Ascending aorta (tissue), 2 donors: ENCODE data around the gene MICU1. TPM values are rescaled to one million over a fixed set of nuclear protein-coding genes. Genes with fewer than 3 reads are reported as not detected.
"Not testable (repeated sequence)": the region's sequence is repeated elsewhere in the genome, so short reads cannot be mapped to it uniquely, and the experiment has no call there.

Experiments used
- DNase-seq, 2 donors: peaks; one replicate each; pipeline ENCODE4 v3.0.0-alpha.2; 2019; ENCODE audit warnings: low spot score in 2 of 2
- H3K27ac ChIP-seq, 2 donors: fragments of 200-600 bp; sonication (generic); one replicate each; pipeline ENCODE4 v1.5.1; 2016 to 2017; ENCODE audit warnings: mild to moderate bottlenecking in 1 of 2
- H3K27me3 ChIP-seq: fragments of 200-600 bp; sonication (generic); one replicate; pipeline ENCODE4 v1.5.1; 2017
- H3K36me3 ChIP-seq, 2 donors: fragments of 200-600 bp; sonication (generic); one replicate each; pipeline ENCODE4 v1.5.1; 2016
- H3K4me1 ChIP-seq, 2 donors: fragments of 200-600 bp; sonication (generic); one replicate each; pipeline ENCODE4 v1.5.1; 2016 to 2017; ENCODE audit warnings: mild to moderate bottlenecking in 1 of 2
- H3K4me3 ChIP-seq, 2 donors: fragments of 200-600 bp; sonication (generic); one replicate each; pipeline ENCODE4 v1.5.1; 2016 to 2017; ENCODE audit warnings: mild to moderate bottlenecking in 1 of 2
- H3K9me3 ChIP-seq, 2 donors: fragments of 200-600 bp; sonication (generic); one replicate each; pipeline ENCODE4 v1.5.1; 2016
- intact Hi-C: fragments of 100-400 bp; cut with DNase I; formaldehyde crosslinking; loops from one replicate; pipeline ENCODE4 v1.15.1; 2023
- total RNA-seq: library from RNA; depleted of rRNA; stranded (reverse); fragments of >200 nt; gene quantifications from one replicate; pipeline ENCODE4 v1.1.0, GENCODE V29; 2016
- TF ChIP-seq, protein P1 (sequence below), 3 experiments: fragments of 200-600 bp in 2 of 3; fragments of 450-650 bp in 1 of 3; sonication (generic) in 2 of 3; IDR thresholded peaks; one replicate each; pipeline ENCODE4 v1.5.1; 2016 to 2019; ENCODE audit warnings: antibody characterized with exemption in 3 of 3, mild to moderate bottlenecking in 1 of 3, moderate library complexity in 1 of 3

The MICU1 gene
- total RNA-seq, 1 donor from 2014 or later, result 18.9 TPM

DNA sequence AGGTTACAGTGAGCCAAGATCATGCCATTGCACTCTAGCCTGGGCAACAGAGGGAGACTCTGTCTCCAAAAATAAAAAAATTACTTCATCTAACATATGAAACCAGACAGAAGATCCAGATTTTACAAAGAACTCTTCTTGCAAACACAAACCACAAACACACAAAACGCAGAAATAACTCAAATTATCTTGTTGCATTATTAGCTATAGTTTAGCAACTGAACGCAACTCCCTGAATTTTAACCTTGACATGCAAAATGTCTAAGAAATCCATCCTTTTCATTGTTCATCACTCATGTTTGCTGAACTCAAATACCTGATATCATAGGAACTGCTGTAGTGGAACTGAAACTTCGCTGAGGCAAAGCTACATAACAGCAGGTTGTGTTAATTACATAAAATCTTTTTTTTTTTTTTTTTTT lies 64.1 kb downstream of the MICU1 start:
- DNase-seq, result no peak
- TF ChIP-seq, protein P1, sequence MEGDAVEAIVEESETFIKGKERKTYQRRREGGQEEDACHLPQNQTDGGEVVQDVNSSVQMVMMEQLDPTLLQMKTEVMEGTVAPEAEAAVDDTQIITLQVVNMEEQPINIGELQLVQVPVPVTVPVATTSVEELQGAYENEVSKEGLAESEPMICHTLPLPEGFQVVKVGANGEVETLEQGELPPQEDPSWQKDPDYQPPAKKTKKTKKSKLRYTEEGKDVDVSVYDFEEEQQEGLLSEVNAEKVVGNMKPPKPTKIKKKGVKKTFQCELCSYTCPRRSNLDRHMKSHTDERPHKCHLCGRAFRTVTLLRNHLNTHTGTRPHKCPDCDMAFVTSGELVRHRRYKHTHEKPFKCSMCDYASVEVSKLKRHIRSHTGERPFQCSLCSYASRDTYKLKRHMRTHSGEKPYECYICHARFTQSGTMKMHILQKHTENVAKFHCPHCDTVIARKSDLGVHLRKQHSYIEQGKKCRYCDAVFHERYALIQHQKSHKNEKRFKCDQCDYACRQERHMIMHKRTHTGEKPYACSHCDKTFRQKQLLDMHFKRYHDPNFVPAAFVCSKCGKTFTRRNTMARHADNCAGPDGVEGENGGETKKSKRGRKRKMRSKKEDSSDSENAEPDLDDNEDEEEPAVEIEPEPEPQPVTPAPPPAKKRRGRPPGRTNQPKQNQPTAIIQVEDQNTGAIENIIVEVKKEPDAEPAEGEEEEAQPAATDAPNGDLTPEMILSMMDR (IDR thresholded peaks at IDR 0.05), result no peak
- Histone ChIP-seq H3K9me3 (no peaks in the 10 kb centered on the region), H3K27ac (no peak overlapping the region), H3K4me3 (no peak overlapping the region), H3K4me1 (no peaks in the 10 kb centered on the region), H3K36me3 (peaks cover 17 to 41% of the 10 kb centered on the region in 2 donors), H3K27me3 (no peaks in the 10 kb centered on the region)
- intact Hi-C loops, result no loop called here

DNA sequence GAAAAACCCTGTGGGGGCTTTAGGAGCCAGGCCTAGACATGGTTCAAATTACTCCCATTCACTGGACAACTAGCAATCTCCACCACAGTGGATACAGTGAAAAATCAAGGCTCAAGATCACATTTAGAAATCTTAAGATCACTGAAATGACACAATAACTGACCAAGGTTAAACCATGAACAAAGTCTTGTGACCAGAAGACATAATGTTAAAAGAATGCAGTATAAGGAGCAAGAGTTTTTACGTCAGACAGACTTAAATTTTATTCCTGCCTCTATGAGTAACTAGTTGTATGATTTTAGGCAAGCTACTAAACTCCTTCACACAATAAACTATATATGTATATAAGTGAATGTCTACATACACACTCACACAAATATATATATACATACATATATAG lies 68.5 kb downstream of the MICU1 start:
- Histone ChIP-seq H3K36me3 (peaks cover 13 to 28% of the 10 kb centered on the region in 2 donors), H3K4me1 (no peaks in the 10 kb centered on the region), H3K4me3 (no peak overlapping the region), H3K27me3 (no peaks in the 10 kb centered on the region), H3K27ac (no peak overlapping the region), H3K9me3 (no peaks in the 10 kb centered on the region)
- intact Hi-C loops, result no loop called here
- no peak for DNase-seq
- TF ChIP-seq, protein P1 (IDR thresholded peaks at IDR 0.05), result no peak

DNA sequence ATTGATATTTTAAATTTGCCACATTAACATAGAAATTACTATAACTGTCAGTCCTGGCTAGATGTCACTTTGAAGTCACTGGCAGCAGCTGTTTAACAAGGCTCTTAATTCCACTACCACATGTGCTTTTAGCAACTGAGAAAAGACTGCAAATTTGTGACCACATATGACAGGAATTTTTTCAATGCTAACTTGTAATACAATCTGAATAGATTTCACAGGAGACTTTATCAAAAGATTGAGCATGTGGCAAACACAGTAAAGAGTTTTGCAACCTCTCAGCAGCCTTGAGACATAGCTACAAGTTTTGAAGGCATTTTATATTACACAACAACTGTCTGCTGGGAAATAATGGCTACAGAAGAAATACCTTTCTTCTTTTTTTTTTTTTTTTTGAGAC lies 73.0 kb downstream of the MICU1 start:
- Histone ChIP-seq H3K4me3 (no peak overlapping the region), H3K4me1 (no peaks in the 10 kb centered on the region), H3K27ac (no peak overlapping the region), H3K36me3 (peaks cover 0 to 32% of the 10 kb centered on the region in 2 donors), H3K27me3 (no peaks in the 10 kb centered on the region), H3K9me3 (no peaks in the 10 kb centered on the region)
- intact Hi-C loops, result no loop called here
- no peak for DNase-seq
- TF ChIP-seq, protein P1 (IDR thresholded peaks at IDR 0.05), result no peak

DNA sequence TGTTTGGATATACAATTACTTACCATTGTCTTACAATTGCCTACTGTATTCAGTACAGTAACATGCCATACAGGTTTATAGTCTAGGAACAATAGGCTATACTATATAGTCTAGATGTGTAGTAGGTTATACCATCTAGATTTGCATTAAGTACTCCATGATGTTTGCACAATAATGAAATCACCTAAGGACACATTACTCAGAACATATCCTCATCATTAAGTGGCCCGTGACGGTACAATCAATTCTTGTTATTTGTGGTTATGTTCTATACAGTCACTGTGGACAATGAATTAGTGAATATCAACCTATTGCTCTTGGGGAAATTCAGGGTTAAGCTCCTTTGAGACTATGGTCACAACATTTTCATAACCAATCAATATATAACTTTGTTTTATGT lies 75.6 kb downstream of the MICU1 start:
- no peaks in the 10 kb centered on the region for H3K4me1 ChIP-seq
- no peak overlapping the region for H3K27ac ChIP-seq
- no peak for DNase-seq
- no peaks in the 10 kb centered on the region for H3K27me3 ChIP-seq
- intact Hi-C loops, result no loop called here
- TF ChIP-seq, protein P1 (IDR thresholded peaks at IDR 0.05), result no peak
- H3K36me3 ChIP-seq, result peaks cover 5 to 36% of the 10 kb centered on the region in 2 donors
- H3K9me3 ChIP-seq, result no peaks in the 10 kb centered on the region
- H3K4me3 ChIP-seq, result no peak overlapping the region

DNA sequence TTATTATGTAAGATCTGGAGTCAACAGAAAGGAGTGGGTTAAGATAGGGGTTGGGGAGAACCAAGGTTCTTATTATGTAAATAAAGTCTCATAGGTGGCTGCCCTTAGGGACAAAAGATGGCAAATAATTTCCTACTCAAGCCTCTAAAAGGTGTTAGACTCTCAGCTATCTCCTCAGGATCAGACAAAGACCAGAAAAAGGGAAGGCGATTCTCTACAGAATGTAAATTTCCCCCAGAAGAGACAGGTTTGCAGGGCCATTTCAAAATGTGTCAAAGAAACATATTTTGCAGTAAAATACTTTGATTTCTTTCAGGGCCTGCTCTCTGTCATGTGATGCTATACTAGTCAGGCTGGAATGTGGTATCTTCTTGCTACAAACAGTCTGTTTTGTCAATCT lies 80.3 kb downstream of the MICU1 start:
- no peak overlapping the region for H3K27ac ChIP-seq
- intact Hi-C loops, result no loop called here
- H3K27me3 ChIP-seq, result no peaks in the 10 kb centered on the region
- peaks cover 5 to 49% of the 10 kb centered on the region in 2 donors for H3K36me3 ChIP-seq
- H3K4me1 ChIP-seq, result peaks cover 0 to 2% of the 10 kb centered on the region in 2 donors
- no peak overlapping the region for H3K4me3 ChIP-seq
- no peaks in the 10 kb centered on the region for H3K9me3 ChIP-seq
- TF ChIP-seq, protein P1 (IDR thresholded peaks at IDR 0.05), result no peak
- DNase-seq, result no peak

DNA sequence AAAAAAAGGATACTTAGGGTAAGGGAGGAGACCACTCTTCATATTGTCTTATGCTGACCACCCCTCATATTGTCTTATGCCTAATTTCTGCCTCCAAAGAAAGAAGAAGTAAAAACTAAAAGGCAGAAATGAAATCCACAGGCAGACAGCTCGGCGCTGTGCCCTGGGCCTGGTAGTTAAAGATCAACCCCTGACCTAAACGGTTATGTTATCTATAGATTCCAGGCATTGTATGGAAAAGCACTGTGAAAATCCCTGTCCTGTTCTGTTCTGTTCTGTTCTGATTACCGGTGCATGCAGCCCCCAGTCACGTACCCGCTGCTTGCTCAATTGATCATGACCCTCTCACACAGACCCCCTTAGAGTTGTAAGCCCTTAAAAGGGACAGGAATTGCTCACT lies 82.0 kb downstream of the MICU1 start:
- intact Hi-C loops, H3K4me3 ChIP-seq, H3K4me1 ChIP-seq, H3K9me3 ChIP-seq, H3K27ac ChIP-seq, DNase-seq, H3K27me3 ChIP-seq: not testable (repeated sequence)
- H3K36me3 ChIP-seq, result peaks cover 5 to 34% of the 10 kb centered on the region in 2 donors
